Measurements from ENCODE around the gene CIAO2B.

The CIAO2B gene

DNA sequence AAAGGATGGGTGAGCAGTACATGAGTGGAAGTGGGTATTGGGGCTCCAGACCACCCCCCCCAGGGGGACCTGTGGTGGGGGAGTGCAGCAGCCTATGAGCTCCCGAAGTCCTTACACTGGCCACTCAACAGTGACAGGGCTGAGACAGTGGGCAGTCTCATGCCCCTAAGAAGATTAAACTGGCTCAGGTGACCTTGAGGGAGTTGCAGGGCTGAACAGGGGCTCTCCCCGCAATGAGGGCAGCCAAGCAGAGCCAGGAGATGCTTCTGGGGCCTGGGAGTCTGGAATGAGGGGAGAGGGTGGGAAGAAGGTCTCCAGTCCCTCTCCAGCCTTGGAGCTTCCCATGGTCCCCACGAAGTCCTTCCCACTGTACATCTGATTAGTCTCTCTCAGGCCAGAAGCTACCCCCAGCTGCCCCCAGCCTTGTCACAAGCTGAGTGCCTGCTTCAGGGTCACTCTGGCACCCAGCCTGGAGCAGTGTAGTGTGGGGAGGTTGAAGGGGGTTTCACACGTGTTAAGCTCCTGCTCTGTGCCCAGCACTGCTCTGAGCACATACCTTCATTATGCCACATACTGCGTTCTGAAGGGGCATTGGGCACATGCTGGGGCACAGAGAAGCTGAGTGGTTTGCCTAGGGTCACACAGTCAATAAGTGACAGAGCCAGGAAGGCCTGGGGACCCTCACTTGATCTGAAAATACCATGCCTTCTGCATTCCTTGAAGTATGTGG is 14.5 kb downstream of the CIAO2B start:
- no peak for DNase-seq (ENCODE audit: low spot score)
- no peak for TF ChIP-seq CTCF (IDR thresholded peaks at IDR 0.05; ENCODE audit: extremely low read depth, insufficient read depth, missing control alignments)
- in situ Hi-C loops (cut with MboI; ENCODE audit: low pct_unique_long_range_greater_than_20kb, low sequenced_read_pairs, unreplicated experiment): no loop called here

DNA sequence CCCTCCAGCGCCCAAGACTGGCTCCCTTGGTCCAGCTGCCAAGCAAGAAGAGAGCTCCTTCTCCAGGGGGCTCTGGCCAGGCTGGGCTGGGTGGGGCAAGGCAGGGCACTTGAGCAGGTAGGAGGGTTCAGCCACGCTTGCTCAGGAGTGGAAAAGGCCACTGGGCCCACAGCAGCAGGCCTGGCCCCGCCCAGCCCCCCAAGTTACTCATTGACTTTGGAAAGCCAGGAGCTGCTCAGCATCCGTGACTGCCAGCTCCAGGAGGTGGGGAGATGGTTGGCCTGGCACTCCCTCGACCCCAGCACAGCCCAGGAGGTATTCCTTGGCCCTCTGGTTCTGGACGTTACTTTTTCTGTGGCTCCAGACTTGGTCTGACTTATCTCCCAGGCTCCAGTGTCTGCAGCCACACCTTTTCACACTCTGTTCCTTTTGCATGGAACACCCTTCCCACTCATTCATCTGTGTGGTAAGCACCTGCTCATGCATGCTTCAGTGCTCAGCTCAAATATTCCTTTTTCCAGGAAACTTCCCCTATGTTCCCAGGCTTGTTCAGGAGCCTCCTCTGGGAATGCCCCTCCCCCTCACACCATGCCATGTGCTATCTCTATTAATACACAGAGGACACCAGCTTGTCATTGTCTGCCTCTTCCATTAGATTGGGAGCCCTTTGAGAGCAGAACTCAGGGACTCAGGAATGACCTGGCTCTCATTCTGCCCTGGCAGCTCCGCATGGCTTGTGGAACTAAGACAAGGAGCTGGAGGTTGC is 15.2 kb downstream of the CIAO2B start, which contains the start of gene CDH16:
Gene CDH16, minus strand, starts transcription at position 83 of the 766 bp plus-strand sequence. CDS start 820 bp downstream, outside the sequence.
- TF ChIP-seq CTCF (IDR thresholded peaks at IDR 0.05; ENCODE audit: extremely low read depth, insufficient read depth, missing control alignments): no peak
- in situ Hi-C loops (cut with MboI; ENCODE audit: low pct_unique_long_range_greater_than_20kb, low sequenced_read_pairs, unreplicated experiment): no loop called here
- DNase-seq (ENCODE audit: low spot score): no peak

GRCh38 chr16:66918355-66918754 is 15.8 kb downstream of the CIAO2B start:
- no peak for TF ChIP-seq CTCF (IDR thresholded peaks at IDR 0.05; ENCODE audit: extremely low read depth, insufficient read depth, missing control alignments)
- in situ Hi-C loops (cut with MboI; ENCODE audit: low pct_unique_long_range_greater_than_20kb, low sequenced_read_pairs, unreplicated experiment): no loop called here
- no peak for DNase-seq (ENCODE audit: low spot score)

DNA sequence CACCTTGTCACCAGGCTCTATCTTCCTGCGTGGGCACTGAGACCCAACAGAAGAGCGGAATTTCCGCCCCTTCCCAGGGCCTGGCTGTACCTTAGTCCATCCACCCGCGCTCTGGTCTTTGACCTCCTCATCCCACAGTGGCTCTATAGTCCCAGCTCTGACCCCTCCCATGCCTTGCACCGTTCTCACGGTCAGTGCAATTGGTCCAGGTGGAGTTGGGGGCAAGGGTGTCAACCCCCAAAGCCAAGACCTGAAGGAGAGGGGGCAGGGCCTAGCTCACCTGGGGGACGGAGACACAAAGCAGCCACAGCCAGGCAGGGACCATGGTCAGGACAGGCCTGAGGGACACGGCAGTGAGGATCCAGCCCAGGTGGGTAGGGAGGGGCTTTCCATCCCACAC is 16.5 kb downstream of the CIAO2B start:
- in situ Hi-C loops (cut with MboI; ENCODE audit: low pct_unique_long_range_greater_than_20kb, low sequenced_read_pairs, unreplicated experiment): no loop called here
- no peak for TF ChIP-seq CTCF (IDR thresholded peaks at IDR 0.05; ENCODE audit: extremely low read depth, insufficient read depth, missing control alignments)
- no peak for DNase-seq (ENCODE audit: low spot score)

DNA sequence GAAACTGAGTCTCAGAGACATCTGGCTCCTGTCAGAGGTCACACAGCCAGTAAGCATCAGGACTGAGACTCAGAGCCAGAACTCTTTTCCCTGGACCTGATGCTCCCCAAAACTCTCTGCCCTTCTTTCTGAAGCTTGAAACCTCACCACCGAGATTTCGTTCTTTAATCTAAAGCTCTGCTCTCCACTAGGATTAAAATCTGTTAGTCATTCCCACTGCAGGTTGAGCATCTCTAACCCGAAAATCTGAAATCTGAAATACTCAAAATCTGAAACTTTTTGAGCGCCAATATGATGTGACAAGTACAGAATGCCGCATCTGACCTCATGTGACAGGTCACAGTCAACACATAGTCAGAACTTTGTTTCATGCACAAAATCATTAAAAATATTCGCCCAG is 17.7 kb downstream of the CIAO2B start:
- in situ Hi-C loops (cut with MboI; ENCODE audit: low pct_unique_long_range_greater_than_20kb, low sequenced_read_pairs, unreplicated experiment): no loop called here
- no peak for TF ChIP-seq CTCF (IDR thresholded peaks at IDR 0.05; ENCODE audit: extremely low read depth, insufficient read depth, missing control alignments)
- no peak for DNase-seq (ENCODE audit: low spot score)

GRCh38 chr16:66915041-66915440 is 19.2 kb downstream of the CIAO2B start:
- DNase-seq (ENCODE audit: low spot score): no peak

More at GRCh38 chr16:66915041-66915440, 19.2 kb downstream of the CIAO2B start:
- TF ChIP-seq CTCF (IDR thresholded peaks at IDR 0.05; ENCODE audit: extremely low read depth, insufficient read depth, missing control alignments): no peak
- in situ Hi-C loops (cut with MboI; ENCODE audit: low pct_unique_long_range_greater_than_20kb, low sequenced_read_pairs, unreplicated experiment): no loop called here
